GM19467 (cell line): Measurements from ENCODE around the gene SP110.
"Not testable (repeated sequence)": the region's sequence is repeated elsewhere in the genome, so short reads cannot be mapped to it uniquely, and the experiment has no call there.

Source experiments
- ATAC-seq: cut with Tn5 transposase; IDR thresholded peaks from one replicate; pipeline ENCODE4 v1.9.1; 2021; ENCODE audit warnings: mild to moderate bottlenecking, moderate library complexity; ENCODE audit not compliant: unreplicated experiment

Gene SP110

GRCh38 chr2:230219419-230220331 is at the start of gene SP110:
Gene SP110, minus strand, starts transcription at chr2:230219984. Its CDS starts 3,057 bp downstream, at chr2:230216927.
- ATAC-seq: peak; percentile 73

- peak; percentile 66 for ATAC-seq
Measured at GRCh38 chr2:230268606-230269243, 48.9 kb upstream of the SP110 start.

- ATAC-seq: peak; percentile 43
Measured at GRCh38 chr2:230267556-230267955, 47.8 kb upstream of the SP110 start.

- ATAC-seq: no peak
Measured at GRCh38 chr2:230267059-230267458, 47.3 kb upstream of the SP110 start.

GRCh38 chr2:230266638-230267037 is 46.9 kb upstream of the SP110 start:
- no peak for ATAC-seq

GRCh38 chr2:230264945-230265344 is 45.2 kb upstream of the SP110 start:
- ATAC-seq: not testable (repeated sequence)

GRCh38 chr2:230262246-230262645 is 42.5 kb upstream of the SP110 start:
- ATAC-seq: no peak

GRCh38 chr2:230258483-230258882 is 38.7 kb upstream of the SP110 start:
- no peak for ATAC-seq

- no peak for ATAC-seq
Measured at GRCh38 chr2:230256733-230257332, 37.0 kb upstream of the SP110 start.

GRCh38 chr2:230254152-230254881 is 34.5 kb upstream of the SP110 start:
- ATAC-seq: no peak

- no peak for ATAC-seq
Measured at GRCh38 chr2:230250231-230250630, 30.4 kb upstream of the SP110 start.

GRCh38 chr2:230246206-230246605 is 26.4 kb upstream of the SP110 start:
- ATAC-seq: no peak

GRCh38 chr2:230244211-230244610 is 24.4 kb upstream of the SP110 start:
- ATAC-seq: no peak

GRCh38 chr2:230234845-230235244 is 15.1 kb upstream of the SP110 start:
- ATAC-seq: peak; percentile 46

- no peak for ATAC-seq
Measured at GRCh38 chr2:230234122-230234722, 14.4 kb upstream of the SP110 start.

- no peak for ATAC-seq
Measured at GRCh38 chr2:230231251-230231650, 11.5 kb upstream of the SP110 start.

- no peak for ATAC-seq
Measured at GRCh38 chr2:230230496-230231200, 10.9 kb upstream of the SP110 start.

- ATAC-seq: no peak
Measured at GRCh38 chr2:230230087-230230486, 10.3 kb upstream of the SP110 start.

- ATAC-seq: no peak
Measured at GRCh38 chr2:230227216-230227615, 7.4 kb upstream of the SP110 start.

- peak; percentile 68 for ATAC-seq
Measured at GRCh38 chr2:230226051-230226551, 6.3 kb upstream of the SP110 start.
